GM10847 (cell line): Measurements from ENCODE around the gene TRRAP.

Experiments
- POLR2A ChIP-seq: IDR thresholded peaks from 2 replicates; pipeline ENCODE4 v1.6.1; 2011; ENCODE audit not compliant: insufficient read length; ENCODE audit errors: extremely low read depth

Gene TRRAP

DNA sequence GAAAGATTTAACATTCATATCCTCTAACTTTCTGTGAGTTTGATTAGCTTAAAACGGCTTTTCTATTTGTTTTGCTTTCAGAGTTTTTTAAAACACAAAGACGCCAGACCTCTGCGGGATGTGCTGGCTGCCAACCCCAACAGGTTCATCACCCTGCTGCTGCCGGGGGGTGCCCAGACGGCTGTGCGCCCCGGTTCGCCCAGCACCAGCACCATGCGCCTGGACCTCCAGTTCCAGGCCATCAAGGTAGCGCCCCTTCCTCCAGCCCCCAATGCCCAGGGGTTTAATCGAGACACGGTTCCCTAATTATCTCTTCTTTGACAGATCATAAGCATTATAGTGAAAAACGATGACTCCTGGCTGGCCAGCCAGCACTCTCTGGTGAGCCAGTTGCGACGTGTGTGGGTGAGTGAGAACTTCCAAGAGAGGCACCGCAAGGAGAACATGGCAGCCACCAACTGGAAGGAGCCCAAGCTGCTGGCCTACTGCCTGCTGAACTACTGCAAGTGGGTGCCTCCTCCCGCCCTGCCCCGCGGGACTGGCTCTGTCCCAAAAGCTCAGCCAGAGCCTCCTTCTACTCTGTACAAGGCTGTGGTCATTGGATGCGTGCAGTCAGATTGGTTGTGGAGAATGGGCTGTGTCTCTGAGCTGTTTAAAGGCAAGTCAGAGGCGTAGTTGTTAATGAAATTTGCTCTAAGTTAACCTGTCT lies 71.2 kb downstream of the TRRAP start:
- TF ChIP-seq POLR2A: no peak

DNA sequence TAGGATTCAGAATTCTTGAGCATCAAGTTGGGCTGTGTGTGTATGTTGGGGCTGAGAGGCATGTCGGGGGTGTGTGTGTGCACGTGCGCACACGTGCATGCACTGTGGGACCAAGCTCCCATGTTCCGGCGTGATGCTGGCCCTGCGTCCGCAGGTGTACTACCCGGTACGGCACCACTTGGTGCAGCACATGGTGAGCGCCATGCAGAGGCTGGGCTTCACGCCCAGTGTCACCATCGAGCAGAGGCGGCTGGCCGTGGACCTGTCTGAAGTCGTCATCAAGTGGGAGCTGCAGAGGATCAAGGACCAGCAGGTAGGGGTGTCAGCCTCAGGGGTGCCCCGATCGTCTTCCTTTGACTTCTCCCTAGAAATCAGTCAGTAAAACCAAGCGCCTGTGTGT lies 77.7 kb downstream of the TRRAP start:
- TF ChIP-seq POLR2A: no peak

DNA sequence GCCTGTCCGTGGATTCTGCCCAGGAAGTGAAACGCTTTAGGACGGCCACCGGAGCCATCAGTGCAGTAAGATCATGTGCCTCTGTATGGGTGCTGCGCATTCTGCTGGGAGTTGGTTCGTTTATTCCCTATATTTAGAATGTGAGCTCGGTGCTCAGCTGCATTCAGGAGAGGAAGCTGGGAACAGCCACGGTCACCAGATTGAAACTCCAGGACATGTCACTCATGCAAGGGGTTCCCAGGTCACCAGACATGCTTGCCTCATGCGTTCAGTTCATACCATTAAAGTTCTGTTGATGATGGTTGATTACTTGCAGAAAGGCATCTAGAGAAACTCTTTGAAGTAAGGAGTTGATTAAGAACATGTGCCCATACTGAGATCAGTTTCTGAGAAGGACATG lies 78.1 kb downstream of the TRRAP start:
- no peak for TF ChIP-seq POLR2A

DNA sequence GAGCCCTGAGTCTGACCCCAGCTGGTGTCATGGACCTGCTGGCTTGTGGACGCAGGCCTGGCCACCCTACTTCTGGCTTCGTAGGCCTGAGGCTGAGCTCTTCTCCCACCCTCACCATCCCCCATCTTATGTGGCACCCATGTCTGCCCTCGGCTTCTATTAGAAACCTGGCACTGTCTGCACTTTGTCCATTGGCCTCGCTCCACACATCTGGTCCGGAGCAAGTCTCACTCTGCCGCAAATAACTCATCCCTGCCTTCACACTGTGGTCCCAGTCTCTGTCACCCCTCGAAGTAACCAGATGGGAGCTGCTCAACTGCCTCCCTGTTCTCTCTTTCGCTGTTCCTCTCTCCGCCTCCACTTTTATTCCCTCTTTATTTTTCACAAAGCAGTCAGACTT lies 78.6 kb downstream of the TRRAP start:
- TF ChIP-seq POLR2A: no peak

DNA sequence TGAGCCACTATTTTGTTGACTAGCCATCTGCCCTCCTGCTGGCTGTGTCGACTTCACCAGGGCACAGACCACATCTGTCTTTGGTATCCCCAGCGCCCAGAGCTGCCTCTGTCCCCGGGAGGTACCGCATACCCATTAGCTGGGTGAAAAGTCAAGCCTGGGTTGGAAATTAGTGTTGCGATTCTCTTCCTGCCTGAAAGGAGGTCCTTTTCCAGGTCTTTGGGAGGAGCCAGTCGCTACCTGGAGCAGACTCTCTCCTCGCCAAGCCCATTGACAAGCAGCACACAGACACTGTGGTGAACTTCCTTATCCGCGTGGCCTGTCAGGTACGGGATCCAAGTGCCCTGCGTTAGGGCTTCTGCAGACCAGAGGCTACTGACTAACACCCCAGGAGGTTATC lies 79.4 kb downstream of the TRRAP start:
- TF ChIP-seq POLR2A: no peak

DNA sequence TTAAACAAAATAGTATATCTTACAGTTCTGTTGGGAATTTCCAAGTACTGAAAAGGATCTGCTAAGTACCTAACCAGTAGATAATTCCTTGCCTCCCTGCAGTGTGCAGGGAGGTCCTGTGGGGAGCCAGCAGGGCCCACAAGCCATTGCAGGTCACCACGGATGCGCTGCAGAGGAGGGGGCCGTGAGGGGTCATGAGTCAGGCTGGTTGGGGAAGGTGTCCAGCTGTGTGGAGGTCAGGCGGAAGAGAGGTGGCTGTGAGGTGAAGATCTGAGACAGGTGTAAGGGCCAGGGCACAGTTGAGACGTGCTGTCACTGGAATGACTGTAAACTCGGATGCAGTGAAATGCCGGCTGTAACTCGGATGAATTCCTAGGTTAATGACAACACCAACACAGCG lies 80.6 kb downstream of the TRRAP start:
- TF ChIP-seq POLR2A: no peak

DNA sequence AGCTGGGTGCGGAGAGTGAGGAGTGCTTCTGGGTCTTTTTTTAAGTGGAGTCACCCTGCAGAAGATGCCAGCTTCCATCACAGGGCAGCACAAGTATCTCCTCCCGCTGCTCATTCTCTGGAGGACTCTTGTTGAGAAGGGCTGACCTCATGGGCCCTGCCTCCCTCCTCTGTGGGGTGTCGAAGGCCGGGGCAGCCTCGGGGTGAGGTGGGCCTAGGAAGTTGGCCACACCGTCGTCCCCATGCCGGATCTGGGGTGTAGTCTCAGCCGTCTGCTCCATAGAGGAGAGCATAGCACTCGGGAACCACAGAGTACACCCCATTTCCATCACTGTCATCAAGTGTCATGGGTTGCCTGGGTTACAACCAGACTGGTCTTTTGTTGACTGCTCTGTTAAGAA lies 85.0 kb downstream of the TRRAP start:
- TF ChIP-seq POLR2A: no peak

DNA sequence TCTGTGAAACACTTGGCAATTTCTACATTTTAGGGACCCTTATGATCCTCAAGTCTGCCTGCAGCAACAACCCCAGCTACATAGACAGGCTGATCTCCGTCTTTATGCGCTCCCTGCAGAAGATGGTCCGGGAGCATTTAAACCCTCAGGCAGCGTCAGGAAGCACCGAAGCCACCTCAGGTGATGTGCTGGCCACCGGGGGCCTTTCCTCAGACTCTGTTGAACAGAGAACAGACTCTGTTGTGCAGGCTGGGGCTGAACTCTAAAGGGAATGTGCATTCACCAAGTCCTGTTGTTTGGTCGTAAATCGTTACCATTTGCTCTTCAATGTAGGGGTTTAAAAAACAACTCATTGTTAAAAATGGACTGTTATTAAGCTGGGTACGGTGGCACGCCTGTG lies 86.3 kb downstream of the TRRAP start:
- no peak for TF ChIP-seq POLR2A

DNA sequence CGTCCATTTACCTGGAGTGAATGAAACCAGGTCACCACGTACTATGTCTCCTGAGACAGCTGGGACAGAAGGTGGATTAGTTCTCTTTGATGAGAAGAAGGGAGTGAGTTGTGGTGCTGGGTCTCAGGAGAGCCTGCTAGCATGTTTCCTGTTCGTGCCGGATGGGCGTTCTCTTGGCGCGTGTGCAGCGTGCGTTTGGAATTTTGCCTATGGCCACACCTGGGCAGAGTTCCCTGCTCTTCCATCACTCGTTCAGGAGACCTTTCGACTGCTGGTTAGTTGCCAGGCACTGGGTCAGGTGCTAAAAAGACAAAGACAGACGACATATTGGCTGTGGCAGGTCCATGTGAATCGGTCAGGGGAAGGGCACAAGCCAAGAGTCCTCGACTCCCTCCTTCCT lies 90.3 kb downstream of the TRRAP start:
- no peak for TF ChIP-seq POLR2A

DNA sequence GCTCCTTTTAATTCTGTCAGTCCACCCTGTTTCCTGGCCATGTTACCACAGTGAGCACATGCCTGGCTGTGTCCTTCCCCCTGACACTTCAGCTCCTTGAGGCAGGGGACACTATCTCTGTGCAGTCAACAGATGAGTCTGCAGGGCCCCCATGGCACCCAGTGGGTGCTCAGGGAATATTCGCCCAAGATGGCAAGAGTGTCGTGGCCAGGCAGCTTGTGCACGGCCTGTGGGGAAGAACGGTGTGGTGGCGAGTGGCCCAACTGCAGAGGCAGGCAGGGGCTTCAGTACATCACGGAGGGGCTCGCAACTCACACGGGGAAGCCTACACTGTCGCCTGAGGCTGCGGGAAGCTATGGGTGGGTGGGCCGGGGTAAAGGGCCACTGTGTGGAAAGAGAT lies 91.1 kb downstream of the TRRAP start:
- TF ChIP-seq POLR2A: no peak

DNA sequence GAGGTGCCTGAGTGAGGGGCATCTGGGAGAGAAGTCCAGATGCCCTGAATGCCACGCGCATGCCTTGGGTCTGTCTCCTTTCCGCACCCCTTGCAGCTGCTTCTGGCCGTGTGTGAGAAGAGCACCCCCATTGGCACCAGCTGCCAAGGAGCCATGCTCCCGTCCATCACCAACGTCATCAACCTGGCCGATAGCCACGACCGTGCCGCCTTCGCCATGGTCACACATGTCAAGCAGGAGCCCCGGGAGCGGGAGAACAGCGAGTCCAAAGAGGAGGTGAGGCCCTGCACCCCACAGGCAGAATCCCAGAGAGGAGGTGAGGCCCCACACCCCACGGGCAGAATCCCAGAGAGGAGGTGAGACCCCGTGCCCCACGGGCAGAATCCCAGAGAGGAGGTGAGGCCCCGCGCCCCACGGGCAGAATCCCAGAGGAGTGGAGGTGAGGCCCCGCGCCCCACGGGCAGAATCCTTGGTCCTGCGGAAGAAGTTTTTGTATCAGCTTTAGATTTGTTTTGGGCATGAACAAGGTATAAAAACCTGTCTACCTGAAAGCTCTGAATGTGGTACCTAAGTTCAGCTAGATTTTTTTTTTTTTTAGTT lies 91.8 kb downstream of the TRRAP start:
- no peak for TF ChIP-seq POLR2A

DNA sequence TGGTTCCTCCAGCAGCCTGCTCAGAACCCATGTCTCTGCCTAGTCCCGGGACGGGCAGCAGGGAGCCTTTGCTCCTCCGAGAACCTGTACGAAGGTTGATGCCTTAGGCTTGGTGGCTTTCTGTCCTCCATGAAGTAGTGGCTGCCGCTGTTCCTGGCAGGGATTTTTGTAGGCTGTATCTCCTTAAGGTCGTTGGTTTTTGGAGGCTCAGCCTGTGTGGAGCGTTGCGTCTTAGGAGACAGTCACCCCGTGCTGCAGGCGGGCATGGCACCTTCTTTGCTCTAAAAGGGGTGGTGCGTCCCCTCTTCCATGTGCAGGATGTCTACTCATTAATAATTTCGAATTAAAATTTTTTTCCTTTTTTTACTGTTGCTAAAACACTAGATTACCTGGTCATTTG lies 92.5 kb downstream of the TRRAP start:
- TF ChIP-seq POLR2A: no peak

DNA sequence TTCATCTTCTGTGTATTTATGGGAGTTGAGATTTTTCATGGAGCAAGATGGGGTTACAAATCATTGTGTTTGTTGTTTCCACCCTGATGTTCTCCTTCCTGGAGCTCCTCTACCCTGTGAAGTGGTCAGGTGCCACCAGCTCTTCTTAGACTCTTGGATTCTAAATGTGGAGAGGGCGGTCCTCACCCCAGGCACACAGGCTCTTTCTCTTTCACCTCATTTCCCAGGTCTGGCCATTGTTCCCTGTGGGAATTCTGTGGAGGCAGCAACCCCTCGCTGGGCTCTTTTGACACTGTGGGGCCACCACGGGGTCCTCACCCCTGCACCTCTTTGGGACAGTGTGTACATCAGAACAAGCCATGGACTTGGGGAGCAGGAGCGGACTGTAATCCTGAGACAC lies 95.9 kb downstream of the TRRAP start:
- TF ChIP-seq POLR2A: no peak

DNA sequence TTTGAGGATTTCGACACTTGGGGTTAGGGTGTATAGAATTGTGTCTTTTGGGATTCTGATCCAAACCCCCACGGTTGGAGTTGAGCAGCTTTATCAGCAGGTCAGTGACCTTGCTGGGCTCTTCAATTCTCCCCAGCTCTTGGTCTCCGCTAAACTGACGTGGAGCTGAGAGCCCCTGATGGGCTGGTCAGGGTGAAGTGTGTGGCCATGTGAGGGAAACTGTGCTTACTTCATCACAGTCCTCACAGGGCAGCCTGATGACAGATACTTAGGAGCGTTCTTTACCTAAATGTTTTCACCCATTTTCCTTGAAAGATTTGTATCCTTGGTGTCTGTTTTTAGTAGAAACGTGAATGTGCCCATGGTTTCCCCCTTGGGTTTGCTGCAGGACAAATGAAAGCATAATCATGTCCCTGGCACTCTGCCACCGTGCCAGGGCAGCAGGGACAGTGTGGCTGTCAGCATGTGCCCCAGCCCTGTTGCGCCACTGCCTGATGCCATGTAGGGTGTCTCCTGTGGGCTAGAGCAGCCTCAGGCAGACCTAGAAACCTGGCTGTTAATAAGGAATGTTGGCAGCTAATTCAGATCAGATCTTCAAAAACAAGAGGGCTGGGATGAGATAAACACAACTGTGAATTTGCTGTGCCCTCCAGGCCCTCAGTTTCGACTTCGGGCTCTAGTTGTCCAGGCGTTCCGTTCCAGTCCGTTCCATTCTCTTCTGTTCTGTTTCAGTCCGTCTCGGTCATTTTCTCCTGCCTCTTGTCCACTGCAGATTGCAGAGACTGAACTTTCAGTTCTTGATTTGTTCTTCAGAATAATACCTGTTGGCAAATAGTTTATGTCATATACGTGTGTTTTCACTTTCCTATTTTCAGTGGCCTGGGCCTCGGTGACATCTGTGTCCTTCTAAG lies 96.8 kb downstream of the TRRAP start:
- TF ChIP-seq POLR2A: no peak

DNA sequence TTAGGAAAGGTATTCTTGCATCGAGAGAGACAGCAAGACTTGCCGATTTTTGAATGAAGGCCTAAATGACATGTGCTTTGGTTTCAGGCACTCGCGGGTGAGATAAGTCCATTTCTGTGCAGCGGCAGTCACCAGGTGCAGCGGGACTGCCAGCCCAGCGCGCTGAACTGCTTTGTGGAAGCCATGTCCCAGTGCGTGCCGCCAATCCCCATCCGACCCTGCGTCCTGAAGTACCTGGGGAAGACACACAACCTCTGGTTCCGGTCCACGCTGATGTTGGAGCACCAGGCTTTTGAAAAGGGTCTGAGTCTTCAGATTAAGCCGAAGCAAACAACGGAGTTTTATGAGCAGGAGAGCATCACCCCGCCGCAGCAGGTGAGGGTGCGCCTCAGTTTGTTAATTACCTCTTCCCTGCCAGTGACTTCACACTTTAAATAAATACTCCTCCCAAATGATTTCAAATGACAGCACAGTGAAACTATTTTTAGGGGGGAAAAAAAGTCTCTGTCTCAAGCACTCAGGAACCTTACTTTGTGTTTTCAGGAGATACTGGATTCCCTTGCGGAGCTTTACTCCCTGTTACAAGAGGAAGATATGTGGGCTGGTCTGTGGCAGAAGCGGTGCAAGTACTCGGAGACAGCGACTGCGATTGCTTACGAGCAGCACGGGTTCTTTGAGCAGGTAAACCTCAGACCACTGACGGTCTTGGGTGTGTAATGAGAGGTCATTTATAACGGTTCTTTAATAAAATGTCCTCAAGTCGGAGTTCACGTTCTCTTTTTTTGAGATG lies 98.3 kb downstream of the TRRAP start:
- no peak for TF ChIP-seq POLR2A
